Transverse colon (tissue), 4 donors: Measurements from ENCODE around the gene ANKIB1.

Experiments used
- POLR2A ChIP-seq: fragments of 450-650 bp; IDR thresholded peaks from one replicate; pipeline ENCODE4 v1.6.1; 2016; ENCODE audit warnings: antibody characterized with exemption, mild to moderate bottlenecking, moderate library complexity
- POLR2AphosphoS5 ChIP-seq, 3 donors: sonication (generic); formaldehyde crosslinking; IDR thresholded peaks; one replicate each; pipeline ENCODE4 v1.6.1; 2016; ENCODE audit warnings: antibody characterized with exemption in 3 of 3
- TF ChIP-seq, protein P1 (sequence below), 5 experiments: fragments of 200-600 bp in 3 of 5; fragments of 450-650 bp in 2 of 5; sonication (generic) in 3 of 5; IDR thresholded peaks; 1 replicate in 2 of 5; 2 replicates in 3 of 5; pipeline ENCODE4 v1.5.1; 2016 to 2017; ENCODE audit warnings: antibody characterized with exemption in 5 of 5, inconsistent platforms in 3 of 5, mild to moderate bottlenecking in 2 of 5, moderate library complexity in 1 of 5

GRCh38 chr7:92343714-92344113, 97.9 kb downstream of the ANKIB1 start:
- no peak for TF ChIP-seq POLR2AphosphoS5 (IDR thresholded peaks at IDR 0.05)
- TF ChIP-seq, protein P1, sequence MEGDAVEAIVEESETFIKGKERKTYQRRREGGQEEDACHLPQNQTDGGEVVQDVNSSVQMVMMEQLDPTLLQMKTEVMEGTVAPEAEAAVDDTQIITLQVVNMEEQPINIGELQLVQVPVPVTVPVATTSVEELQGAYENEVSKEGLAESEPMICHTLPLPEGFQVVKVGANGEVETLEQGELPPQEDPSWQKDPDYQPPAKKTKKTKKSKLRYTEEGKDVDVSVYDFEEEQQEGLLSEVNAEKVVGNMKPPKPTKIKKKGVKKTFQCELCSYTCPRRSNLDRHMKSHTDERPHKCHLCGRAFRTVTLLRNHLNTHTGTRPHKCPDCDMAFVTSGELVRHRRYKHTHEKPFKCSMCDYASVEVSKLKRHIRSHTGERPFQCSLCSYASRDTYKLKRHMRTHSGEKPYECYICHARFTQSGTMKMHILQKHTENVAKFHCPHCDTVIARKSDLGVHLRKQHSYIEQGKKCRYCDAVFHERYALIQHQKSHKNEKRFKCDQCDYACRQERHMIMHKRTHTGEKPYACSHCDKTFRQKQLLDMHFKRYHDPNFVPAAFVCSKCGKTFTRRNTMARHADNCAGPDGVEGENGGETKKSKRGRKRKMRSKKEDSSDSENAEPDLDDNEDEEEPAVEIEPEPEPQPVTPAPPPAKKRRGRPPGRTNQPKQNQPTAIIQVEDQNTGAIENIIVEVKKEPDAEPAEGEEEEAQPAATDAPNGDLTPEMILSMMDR (IDR thresholded peaks at IDR 0.05): no peak
- TF ChIP-seq POLR2A: no peak
